NT2/D1 (cell line): ENCODE measurements around the gene MTURN.

ENCODE experiments used
- DNase-seq: peaks from one replicate; pipeline ENCODE4 v3.0.0-alpha.2; 2011; ENCODE audit warnings: low read depth, low spot score
- H3K27me3 ChIP-seq: 2 replicates; pipeline ENCODE4 v1.6.0; 2011; ENCODE audit warnings: mild to moderate bottlenecking; ENCODE audit not compliant: insufficient read length, insufficient read depth
- H3K36me3 ChIP-seq: 2 replicates; pipeline ENCODE4 v1.6.1; 2011; ENCODE audit warnings: mild to moderate bottlenecking, low read length, mixed read lengths; ENCODE audit not compliant: insufficient read depth, insufficient read length
- H3K4me1 ChIP-seq: 2 replicates; pipeline ENCODE4 v1.5.1; 2011; ENCODE audit not compliant: insufficient read depth, insufficient read length
- H3K4me3 ChIP-seq: 2 replicates; pipeline ENCODE4 v1.5.1; 2011; ENCODE audit warnings: low read depth; ENCODE audit not compliant: insufficient read length
- H3K9ac ChIP-seq: 2 replicates; pipeline ENCODE4 v1.6.0; 2011; ENCODE audit warnings: low read depth; ENCODE audit not compliant: insufficient read length
- H3K9me3 ChIP-seq: 2 replicates; pipeline ENCODE4 v1.5.1; 2011; ENCODE audit warnings: mild to moderate bottlenecking, low read length; ENCODE audit not compliant: insufficient read depth
- SUZ12 ChIP-seq: IDR thresholded peaks from 2 replicates; pipeline ENCODE4 v1.6.1; 2011; ENCODE audit not compliant: insufficient read length, insufficient read depth; ENCODE audit errors: extremely low read depth
- YY1 ChIP-seq: IDR thresholded peaks from 2 replicates; pipeline ENCODE4 v1.6.1; 2011; ENCODE audit not compliant: insufficient read length, insufficient read depth
- ZNF274 ChIP-seq: IDR thresholded peaks from 2 replicates; pipeline ENCODE4 v1.6.1; 2011; ENCODE audit warnings: mild to moderate bottlenecking, low read depth, low read length

MTURN gene

DNA sequence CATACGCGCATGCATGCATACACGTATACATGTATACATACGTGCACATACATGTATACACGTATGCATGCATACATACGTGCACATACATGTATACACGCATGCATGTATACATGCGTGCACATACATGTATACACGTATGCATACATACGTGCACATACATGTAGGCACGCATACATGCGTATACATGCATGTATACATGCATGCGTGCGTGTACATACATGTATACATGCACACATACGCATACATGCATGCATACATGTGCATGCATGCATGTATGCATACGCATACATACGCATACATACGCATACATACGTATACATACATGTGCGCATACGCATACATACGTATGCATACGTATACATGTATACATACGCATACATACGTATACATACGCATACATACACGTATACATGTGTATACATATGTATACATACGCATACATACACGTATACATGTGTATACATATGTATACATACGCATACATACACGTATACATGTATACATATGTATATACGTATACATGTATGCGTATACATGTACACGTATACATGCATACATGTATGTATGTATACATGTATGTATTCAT, 19.0 kb upstream of the MTURN start:
- no peaks in the 10 kb centered on the region for H3K36me3 ChIP-seq
- peaks cover 14% of the 10 kb centered on the region; the same call in 1 of the 2 replicates for H3K9me3 ChIP-seq
- H3K27me3 ChIP-seq = no peaks in the 10 kb centered on the region
- H3K4me3 ChIP-seq = no peak overlapping the region
- DNase-seq = no peak
- peaks cover 2% of the 10 kb centered on the region for H3K4me1 ChIP-seq
- TF ChIP-seq ZNF274 = no peak
- TF ChIP-seq SUZ12 = no peak
- TF ChIP-seq YY1 = no peak
- H3K9ac ChIP-seq = no peak overlapping the region

DNA sequence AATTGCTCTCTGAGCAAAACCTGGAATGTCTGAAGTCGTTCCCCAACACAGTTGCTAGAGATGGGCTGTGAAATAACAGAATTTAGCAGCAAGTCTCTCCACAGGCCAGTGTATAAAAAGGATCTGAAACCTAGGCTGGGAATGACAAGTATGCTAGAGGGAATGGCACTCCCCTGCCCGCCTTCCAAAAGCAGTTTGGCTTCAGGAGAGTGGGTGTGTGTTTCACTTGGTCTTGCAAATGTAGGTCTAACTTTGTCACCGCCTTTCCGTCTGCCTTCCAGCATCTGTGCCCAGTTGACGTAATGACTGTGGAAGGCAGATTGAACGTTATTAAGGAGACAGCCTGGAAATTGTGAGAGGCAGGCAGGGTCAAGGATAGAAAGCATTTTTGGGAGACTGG, 18.0 kb upstream of the MTURN start:
- H3K4me1 ChIP-seq = peaks cover 2% of the 10 kb centered on the region
- no peak overlapping the region for H3K9ac ChIP-seq
- no peak for DNase-seq
- no peak for TF ChIP-seq YY1
- TF ChIP-seq ZNF274 = 0 out of 2 replicates have a peak, but pooled peaks have one; percentile 17
- no peak for TF ChIP-seq SUZ12
- no peaks in the 10 kb centered on the region for H3K36me3 ChIP-seq
- no peak overlapping the region for H3K4me3 ChIP-seq
- H3K27me3 ChIP-seq = no peaks in the 10 kb centered on the region
- H3K9me3 ChIP-seq = peaks cover 14% of the 10 kb centered on the region; the same call in 1 of the 2 replicates

DNA sequence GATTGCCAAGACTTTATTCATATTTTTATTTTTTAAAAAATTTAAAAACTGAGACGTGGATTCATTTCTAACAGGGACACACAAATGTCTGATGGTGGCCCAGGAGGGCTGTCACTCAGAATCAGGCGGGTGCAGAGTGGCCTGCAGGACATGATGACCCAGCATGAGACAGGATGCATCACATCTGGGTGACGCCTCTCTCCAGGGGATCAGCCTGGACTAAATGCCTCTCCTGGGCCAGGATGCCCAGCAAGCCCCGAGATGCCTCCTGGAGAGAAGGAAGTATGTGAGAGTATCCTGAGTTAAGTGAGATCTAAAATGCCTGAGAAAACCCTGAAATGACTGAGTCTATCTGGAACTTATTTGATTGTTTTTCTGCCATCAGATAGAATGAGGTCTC, 16.9 kb upstream of the MTURN start:
- no peak for DNase-seq
- Histone ChIP-seq H3K9me3 (peaks cover 14% of the 10 kb centered on the region; the same call in 1 of the 2 replicates), H3K27me3 (no peaks in the 10 kb centered on the region), H3K9ac (no peak overlapping the region), H3K4me1 (peaks cover 2% of the 10 kb centered on the region), H3K36me3 (no peaks in the 10 kb centered on the region), H3K4me3 (no peak overlapping the region)
- no peak for TF ChIP-seq ZNF274
- no peak for TF ChIP-seq SUZ12
- TF ChIP-seq YY1 = no peak

DNA sequence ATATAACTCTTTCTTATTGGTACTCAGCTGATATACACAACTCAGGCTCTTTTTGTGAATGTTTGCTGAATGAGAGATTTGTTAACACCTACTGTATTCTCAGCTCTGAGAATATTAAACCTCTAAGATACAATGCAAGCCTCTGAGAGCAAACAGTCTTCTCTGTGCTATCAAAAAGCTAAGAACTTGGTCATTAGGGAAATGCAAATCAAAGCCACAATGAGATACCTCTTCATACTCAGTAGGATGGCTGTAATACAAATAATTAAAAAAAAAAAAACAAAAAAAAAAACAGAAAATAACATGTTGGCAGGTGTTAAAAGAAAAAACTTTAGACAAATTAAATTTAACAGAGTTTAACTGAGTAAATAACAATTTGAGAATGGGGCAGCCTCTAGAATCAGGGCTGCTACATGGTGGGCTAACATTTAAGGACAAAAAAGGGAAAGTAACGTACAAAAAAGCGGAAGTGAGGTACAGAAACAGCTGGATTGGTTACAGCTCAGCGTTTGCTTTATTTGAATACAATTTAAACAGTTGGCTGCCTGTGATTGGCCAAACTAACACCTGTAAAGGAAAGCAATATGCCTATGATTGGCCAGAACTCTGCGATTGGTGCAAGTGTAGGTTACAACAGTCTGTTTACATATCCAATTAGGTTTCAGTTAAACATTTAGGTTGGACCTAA, 14.8 kb upstream of the MTURN start:
- H3K27me3 ChIP-seq = no peaks in the 10 kb centered on the region
- peaks cover 6% of the 10 kb centered on the region; the same call in 1 of the 2 replicates for H3K9me3 ChIP-seq
- TF ChIP-seq ZNF274 = no peak
- no peak overlapping the region for H3K9ac ChIP-seq
- DNase-seq = no peak
- H3K4me1 ChIP-seq = peaks cover 2% of the 10 kb centered on the region
- H3K4me3 ChIP-seq = no peak overlapping the region
- no peaks in the 10 kb centered on the region for H3K36me3 ChIP-seq

DNA sequence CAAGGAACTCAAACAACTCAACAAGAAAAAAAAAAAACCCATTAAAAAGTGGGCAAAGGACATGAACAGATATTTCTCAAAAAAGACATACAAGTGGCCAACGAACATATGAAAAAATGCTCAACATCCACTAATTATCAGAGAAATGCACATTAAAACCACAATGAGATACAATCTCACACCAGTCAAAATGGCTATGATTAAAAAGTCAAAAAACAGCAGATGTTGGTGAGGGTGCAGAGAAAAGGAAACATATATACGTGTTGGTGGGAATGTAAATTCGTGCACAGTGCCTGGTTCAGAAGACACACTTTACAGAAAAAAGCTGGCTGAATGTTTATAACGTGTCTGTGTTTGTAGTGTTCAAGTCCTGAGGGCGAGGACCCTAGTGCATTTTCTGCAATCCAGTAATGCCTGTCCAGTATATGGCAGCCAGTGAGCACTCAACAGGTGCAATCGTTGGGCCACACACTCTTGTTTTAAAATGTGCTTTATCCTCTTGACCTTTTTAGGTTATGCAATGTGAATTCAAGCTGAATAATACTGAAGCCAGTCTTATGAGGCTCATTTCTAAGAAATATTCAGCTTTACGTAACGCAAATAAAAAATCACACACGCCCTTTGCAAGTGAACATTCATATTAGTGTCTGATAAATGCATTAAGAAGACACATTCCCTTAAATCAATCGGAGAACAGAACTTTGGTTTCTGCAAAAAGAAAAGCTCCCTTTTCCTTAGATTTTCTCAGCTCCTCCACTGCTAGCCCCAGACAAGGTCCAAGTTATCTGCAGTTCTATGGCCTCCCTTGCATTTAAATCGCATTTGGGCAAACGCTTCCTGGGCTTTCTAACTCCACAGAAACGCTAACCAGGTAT, 813 bp upstream of the MTURN start:
- H3K9me3 ChIP-seq = no peaks in the 10 kb centered on the region
- H3K36me3 ChIP-seq = no peaks in the 10 kb centered on the region
- H3K4me1 ChIP-seq = peaks cover 3% of the 10 kb centered on the region
- DNase-seq = no peak
- peak overlapping the region; percentile 3 for H3K9ac ChIP-seq
- TF ChIP-seq ZNF274 (no peak), SUZ12 (no peak), YY1 (no peak)
- peaks cover 53% of the 10 kb centered on the region for H3K27me3 ChIP-seq
- H3K4me3 ChIP-seq = peak overlapping the region; percentile 49

DNA sequence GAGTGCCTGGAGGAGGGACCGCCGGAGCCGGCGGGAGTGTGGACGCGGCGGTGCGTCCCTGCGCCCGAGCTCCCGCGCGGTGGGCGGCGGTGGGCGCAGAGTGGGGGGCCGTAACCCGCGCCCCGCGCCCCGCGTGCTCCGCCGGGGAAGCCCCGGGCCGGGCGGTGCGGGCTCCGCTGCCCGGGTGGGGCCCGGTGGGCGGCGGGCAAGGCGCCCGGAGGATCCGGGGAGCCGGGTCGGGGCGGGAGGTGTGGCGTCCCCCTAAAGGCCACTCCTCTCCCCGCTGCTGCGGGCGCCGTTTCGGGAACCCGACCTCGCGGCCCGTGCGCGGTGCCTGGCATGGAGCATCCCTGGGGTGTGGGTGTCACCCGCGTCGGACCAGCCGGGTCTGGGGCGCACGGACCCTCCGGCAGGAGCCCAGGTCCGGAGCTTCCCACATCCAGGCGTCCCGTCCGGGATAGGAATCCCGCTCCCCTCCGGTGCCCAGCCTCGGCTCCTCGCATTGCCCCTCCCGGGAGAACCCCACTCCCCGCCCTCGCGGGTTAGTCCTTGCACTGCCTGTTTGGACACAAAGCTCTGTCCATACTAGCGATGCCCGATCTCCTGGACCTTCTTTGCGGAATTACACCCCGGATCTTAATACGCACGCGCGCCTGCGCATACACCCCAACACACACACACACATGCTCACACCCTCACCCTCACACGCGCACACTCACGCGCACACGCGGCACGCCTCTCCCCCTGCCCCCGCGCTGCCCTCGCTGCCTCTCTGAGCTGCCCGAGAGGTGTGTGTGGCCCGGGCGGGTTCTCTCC, 723 bp downstream of the MTURN start:
- no peak for DNase-seq
- H3K4me1 ChIP-seq = peaks cover 3% of the 10 kb centered on the region
- no peaks in the 10 kb centered on the region for H3K36me3 ChIP-seq
- no peaks in the 10 kb centered on the region for H3K9me3 ChIP-seq
- H3K27me3 ChIP-seq = peaks cover 55% of the 10 kb centered on the region
- peak overlapping the region; percentile 79 for H3K4me3 ChIP-seq
- peak overlapping the region; percentile 88 for H3K9ac ChIP-seq
- TF ChIP-seq YY1 = no peak
- TF ChIP-seq SUZ12 = no peak
- TF ChIP-seq ZNF274 = no peak
